Measurements from ENCODE around the gene CAB39L. TPM values are rescaled to one million over a fixed set of nuclear protein-coding genes. Genes with fewer than 3 reads are reported as not detected.

CAB39L gene
- total RNA-seq, 4 donors from 2014 or later = 75.4 to 119 (median 81.8) TPM

DNA sequence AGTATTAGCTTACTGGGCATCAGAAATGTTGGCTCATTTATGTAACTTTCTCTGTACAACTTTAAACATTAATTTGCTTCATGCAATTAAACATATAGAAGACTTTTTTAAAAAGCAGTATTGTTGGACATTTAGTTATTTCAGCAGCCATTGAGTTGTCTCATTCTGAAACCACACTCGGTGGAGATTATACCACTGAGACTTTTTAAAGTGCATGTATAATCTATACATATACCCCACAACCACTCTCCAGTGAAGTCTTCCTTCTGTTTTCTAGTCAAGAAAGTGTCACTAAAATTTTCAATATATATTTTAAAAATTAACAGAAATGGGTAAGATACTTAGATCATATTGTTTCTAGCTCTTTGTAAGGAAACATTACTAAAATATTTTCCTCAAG, 15.7 kb upstream of the CAB39L start:
- H3K27ac ChIP-seq (replicated peaks in 1 of 4) = no peak overlapping the region
- H3K27me3 ChIP-seq = no peaks in the 10 kb centered on the region
- H3K9me3 ChIP-seq = no peaks in the 10 kb centered on the region
- no peak overlapping the region for H3K4me3 ChIP-seq
- intact Hi-C loops (cut with DNase I) = no loop called here
- no peak for TF ChIP-seq POLR2AphosphoS5 (IDR thresholded peaks at IDR 0.05)
- TF ChIP-seq POLR2A (IDR thresholded peaks at IDR 0.05; ENCODE audit: low read depth) = no peak
- TF ChIP-seq EP300 (IDR thresholded peaks at IDR 0.05) = no peak
- TF ChIP-seq, protein P1, sequence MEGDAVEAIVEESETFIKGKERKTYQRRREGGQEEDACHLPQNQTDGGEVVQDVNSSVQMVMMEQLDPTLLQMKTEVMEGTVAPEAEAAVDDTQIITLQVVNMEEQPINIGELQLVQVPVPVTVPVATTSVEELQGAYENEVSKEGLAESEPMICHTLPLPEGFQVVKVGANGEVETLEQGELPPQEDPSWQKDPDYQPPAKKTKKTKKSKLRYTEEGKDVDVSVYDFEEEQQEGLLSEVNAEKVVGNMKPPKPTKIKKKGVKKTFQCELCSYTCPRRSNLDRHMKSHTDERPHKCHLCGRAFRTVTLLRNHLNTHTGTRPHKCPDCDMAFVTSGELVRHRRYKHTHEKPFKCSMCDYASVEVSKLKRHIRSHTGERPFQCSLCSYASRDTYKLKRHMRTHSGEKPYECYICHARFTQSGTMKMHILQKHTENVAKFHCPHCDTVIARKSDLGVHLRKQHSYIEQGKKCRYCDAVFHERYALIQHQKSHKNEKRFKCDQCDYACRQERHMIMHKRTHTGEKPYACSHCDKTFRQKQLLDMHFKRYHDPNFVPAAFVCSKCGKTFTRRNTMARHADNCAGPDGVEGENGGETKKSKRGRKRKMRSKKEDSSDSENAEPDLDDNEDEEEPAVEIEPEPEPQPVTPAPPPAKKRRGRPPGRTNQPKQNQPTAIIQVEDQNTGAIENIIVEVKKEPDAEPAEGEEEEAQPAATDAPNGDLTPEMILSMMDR (IDR thresholded peaks at IDR 0.05) = no peak
- no peak for DNase-seq (ENCODE audit: extremely low spot score)
- peaks cover 21 to 40% (median 34%) of the 10 kb centered on the region in 4 donors for H3K36me3 ChIP-seq
- WGBS = 97% methylated on average over 1 of the region's 1 CpG
- H3K4me1 ChIP-seq = peaks cover 0 to 9% (median 5%) of the 10 kb centered on the region in 4 donors

DNA sequence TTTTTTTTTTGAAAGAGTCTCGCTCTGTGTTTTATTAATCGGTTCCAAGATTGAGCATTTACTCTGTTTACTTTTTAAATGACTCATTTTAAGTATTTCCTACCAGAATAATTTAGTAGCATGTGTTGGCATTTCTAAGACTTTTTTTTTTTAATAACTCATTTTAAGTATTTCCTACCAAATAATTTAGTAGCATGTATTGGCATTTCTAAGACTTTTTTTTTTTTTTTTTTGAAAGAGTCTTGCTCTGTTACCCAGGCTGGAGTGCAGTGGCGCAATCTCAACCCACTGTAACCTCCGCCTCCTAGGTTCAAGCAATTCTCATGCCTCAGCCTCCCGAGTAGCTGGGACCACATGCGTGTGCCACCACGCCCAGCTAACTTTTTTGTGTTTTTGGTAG, 13.4 kb upstream of the CAB39L start:
- Histone ChIP-seq H3K27me3 (no peaks in the 10 kb centered on the region), H3K36me3 (peaks cover 7 to 18% (median 14%) of the 10 kb centered on the region in 4 donors), H3K4me1 (peaks cover 4 to 18% (median 14%) of the 10 kb centered on the region in 4 donors), H3K27ac (replicated peaks in 1 of 4) (no peak overlapping the region), H3K4me3 (no peak overlapping the region), H3K9me3 (no peaks in the 10 kb centered on the region)
- no peak for DNase-seq (ENCODE audit: extremely low spot score)
- WGBS = 79% methylated on average over 7 of the region's 7 CpGs
- TF ChIP-seq POLR2AphosphoS5 (IDR thresholded peaks at IDR 0.05) = no peak
- no peak for TF ChIP-seq EP300 (IDR thresholded peaks at IDR 0.05)
- TF ChIP-seq, protein P1 (IDR thresholded peaks at IDR 0.05) = no peak
- no peak for TF ChIP-seq POLR2A (IDR thresholded peaks at IDR 0.05; ENCODE audit: low read depth)
- intact Hi-C loops (cut with DNase I) = no loop called here

DNA sequence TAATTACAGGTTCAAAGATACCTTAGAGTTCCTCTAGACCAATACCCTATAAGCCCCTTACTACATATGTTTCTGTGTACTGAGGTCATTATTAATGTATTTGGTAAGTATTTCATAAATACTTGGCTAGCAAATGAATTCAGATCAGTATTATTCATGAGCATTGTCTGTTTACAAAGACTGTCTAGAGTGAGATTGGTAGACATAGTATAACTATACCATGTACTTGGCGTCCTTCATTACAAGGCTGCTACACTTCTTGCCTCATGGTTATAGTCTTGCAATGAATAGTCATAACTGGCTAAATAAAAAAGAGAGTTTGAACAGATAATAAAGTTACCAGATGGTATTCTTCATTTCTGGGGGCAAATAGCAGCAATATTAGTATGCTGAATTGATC, 12.3 kb upstream of the CAB39L start:
- TF ChIP-seq, protein P1 (IDR thresholded peaks at IDR 0.05) = no peak
- no peak for TF ChIP-seq EP300 (IDR thresholded peaks at IDR 0.05)
- no peak for TF ChIP-seq POLR2AphosphoS5 (IDR thresholded peaks at IDR 0.05)
- TF ChIP-seq POLR2A (IDR thresholded peaks at IDR 0.05; ENCODE audit: low read depth) = no peak
- DNase-seq (ENCODE audit: extremely low spot score) = no peak
- WGBS = 96% methylated on average over 1 of the region's 1 CpG
- Histone ChIP-seq H3K27ac (replicated peaks in 1 of 4) (no peak overlapping the region), H3K36me3 (peaks cover 1 to 11% (median 7%) of the 10 kb centered on the region in 4 donors), H3K9me3 (no peaks in the 10 kb centered on the region), H3K4me3 (no peak overlapping the region), H3K27me3 (no peaks in the 10 kb centered on the region), H3K4me1 (peaks cover 4 to 18% (median 14%) of the 10 kb centered on the region in 4 donors)
- intact Hi-C loops (cut with DNase I) = no loop called here

DNA sequence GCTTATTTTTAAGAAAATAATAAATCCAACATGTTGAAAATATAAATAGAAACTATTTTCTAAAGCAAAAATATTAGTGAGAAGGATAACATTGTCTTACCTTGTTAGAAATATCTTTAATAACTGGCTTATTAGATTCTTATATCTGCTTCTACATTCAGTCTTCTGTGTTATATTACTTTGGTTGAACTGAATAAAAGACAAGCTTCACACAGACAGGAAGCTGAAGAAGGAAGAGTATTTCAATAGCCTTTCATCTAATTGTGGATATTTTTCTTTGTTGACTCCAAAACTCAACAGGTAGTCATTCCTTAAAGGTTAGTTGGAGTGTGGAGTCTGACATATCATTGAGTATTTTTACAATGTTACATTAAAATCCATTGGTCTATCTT, 11.1 kb upstream of the CAB39L start:
- Histone ChIP-seq H3K36me3 (peaks cover 0 to 5% (median 0%) of the 10 kb centered on the region in 4 donors), H3K4me3 (peak overlapping the region in 3 of 4 donors; percentile 17 to 25 (median 25)), H3K27ac (replicated peaks in 1 of 4) (peak overlapping the region in 1 of 4 donors; percentile 9), H3K4me1 (peaks cover 4 to 18% (median 17%) of the 10 kb centered on the region in 4 donors), H3K9me3 (no peaks in the 10 kb centered on the region), H3K27me3 (no peaks in the 10 kb centered on the region)
- DNase-seq (ENCODE audit: extremely low spot score) = no peak
- TF ChIP-seq POLR2A (IDR thresholded peaks at IDR 0.05; ENCODE audit: low read depth) (no peak), EP300 (IDR thresholded peaks at IDR 0.05) (no peak), POLR2AphosphoS5 (IDR thresholded peaks at IDR 0.05) (no peak)
- TF ChIP-seq, protein P1 (IDR thresholded peaks at IDR 0.05) = no peak
- intact Hi-C loops (cut with DNase I) = no loop called here
